PC-3 (cell line): Measurements from ENCODE around the gene CTSE.
"Not testable (repeated sequence)": the region's sequence is repeated elsewhere in the genome, so short reads cannot be mapped to it uniquely, and the experiment has no call there.

Experiments used
- EZH2 ChIP-seq: fragments of 300-600 bp; sonication (generic); IDR thresholded peaks from one replicate; pipeline ENCODE4 v1.6.1; 2017; ENCODE audit warnings: antibody characterized with exemption, mild to moderate bottlenecking, low read length; ENCODE audit not compliant: unreplicated experiment
- EZH2phosphoT487 ChIP-seq: fragments of 300-600 bp; sonication (generic); IDR thresholded peaks from 2 replicates; pipeline ENCODE4 v1.6.1; 2018; ENCODE audit warnings: mild to moderate bottlenecking, antibody characterized with exemption, low read length, borderline replicate concordance
- TF ChIP-seq, protein P1 (sequence below): fragments of 300-600 bp; sonication (generic); conservative IDR thresholded peaks from 2 replicates; pipeline ENCODE4 v1.5.1; 2017; ENCODE audit warnings: antibody characterized with exemption, low read depth, mild to moderate bottlenecking, low read length

DNA sequence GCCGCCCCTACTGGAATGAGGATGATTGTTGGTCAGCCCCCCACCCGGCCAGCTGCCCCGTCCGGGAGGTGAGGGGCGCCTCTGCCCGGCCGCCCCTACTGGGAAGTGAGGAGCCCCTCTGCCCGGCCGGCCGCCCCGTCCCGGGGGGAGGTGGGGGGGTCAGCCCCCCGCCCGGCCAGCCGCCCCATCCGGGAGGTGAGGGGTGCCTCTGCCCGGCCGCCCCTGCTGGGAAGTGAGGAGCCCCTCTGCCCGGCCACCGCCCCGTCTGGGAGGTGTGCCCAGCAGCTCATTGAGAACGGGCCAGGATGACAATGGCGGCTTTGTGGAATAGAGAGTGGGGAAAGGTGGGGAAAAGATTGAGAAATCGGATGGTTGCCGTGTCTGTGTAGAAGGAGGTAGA, 40.8 kb upstream of the CTSE start:
- TF ChIP-seq, protein P1, sequence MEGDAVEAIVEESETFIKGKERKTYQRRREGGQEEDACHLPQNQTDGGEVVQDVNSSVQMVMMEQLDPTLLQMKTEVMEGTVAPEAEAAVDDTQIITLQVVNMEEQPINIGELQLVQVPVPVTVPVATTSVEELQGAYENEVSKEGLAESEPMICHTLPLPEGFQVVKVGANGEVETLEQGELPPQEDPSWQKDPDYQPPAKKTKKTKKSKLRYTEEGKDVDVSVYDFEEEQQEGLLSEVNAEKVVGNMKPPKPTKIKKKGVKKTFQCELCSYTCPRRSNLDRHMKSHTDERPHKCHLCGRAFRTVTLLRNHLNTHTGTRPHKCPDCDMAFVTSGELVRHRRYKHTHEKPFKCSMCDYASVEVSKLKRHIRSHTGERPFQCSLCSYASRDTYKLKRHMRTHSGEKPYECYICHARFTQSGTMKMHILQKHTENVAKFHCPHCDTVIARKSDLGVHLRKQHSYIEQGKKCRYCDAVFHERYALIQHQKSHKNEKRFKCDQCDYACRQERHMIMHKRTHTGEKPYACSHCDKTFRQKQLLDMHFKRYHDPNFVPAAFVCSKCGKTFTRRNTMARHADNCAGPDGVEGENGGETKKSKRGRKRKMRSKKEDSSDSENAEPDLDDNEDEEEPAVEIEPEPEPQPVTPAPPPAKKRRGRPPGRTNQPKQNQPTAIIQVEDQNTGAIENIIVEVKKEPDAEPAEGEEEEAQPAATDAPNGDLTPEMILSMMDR = not testable (repeated sequence)
- TF ChIP-seq EZH2, EZH2phosphoT487: not testable (repeated sequence)
